H1 (cell line): ENCODE data around the gene ITGAE. TPM values are rescaled to one million over a fixed set of nuclear protein-coding genes. Genes with fewer than 3 reads are reported as not detected.

Experiments used
- CTCF ChIA-PET: fragments of 300-600 bp; sonication (Branson Sonifier 250); formaldehyde crosslinking; loops from one replicate; lab custom pipeline; 2021; ENCODE audit not compliant: partially characterized antibody; lab: Charles Lee
- POLR2A ChIA-PET: fragments of 300-600 bp; sonication (Branson Sonifier 250); formaldehyde crosslinking; loops from one replicate; lab custom pipeline; 2021; ENCODE audit warnings: inconsistent platforms; ENCODE audit not compliant: partially characterized antibody; lab: Charles Lee
- DNase-seq, 2 experiments: peaks; one replicate each; pipeline versions ENCODE4 v3.0.0 to v3.0.0-alpha.2; 2010 to 2022; ENCODE audit warnings: low spot score in 2 of 2, low read depth in 1 of 2, mixed read lengths in 1 of 2
- FAIRE-seq: peaks from 2 replicates; lab custom pipeline; 2011; peaks lifted over from hg19 to GRCh38; lab: Jason Lieb, UNC
- H2AFZ ChIP-seq: 2 replicates; pipeline ENCODE4 v1.8.1; 2012; ENCODE audit warnings: low read length, inconsistent platforms
- H2AK5ac ChIP-seq: 2 replicates; pipeline ENCODE4 v1.6.1; 2013; ENCODE audit warnings: low read depth, low read length
- H2BK120ac ChIP-seq: replicated peaks from 2 replicates; pipeline ENCODE3; 2013; ENCODE audit warnings: low read depth, low read length, inconsistent platforms
- H2BK12ac ChIP-seq: 2 replicates; pipeline ENCODE4 v1.6.1; 2013; ENCODE audit warnings: low read depth, low read length
- H2BK15ac ChIP-seq: 2 replicates; pipeline ENCODE4 v1.6.1; 2013; ENCODE audit warnings: low read length
- H2BK20ac ChIP-seq: 2 replicates; pipeline ENCODE4 v1.6.1; 2013; ENCODE audit warnings: low read length
- H2BK5ac ChIP-seq: 2 replicates; pipeline ENCODE4 v1.6.1; 2013; ENCODE audit warnings: low read depth, low read length
- H3K14ac ChIP-seq: 2 replicates; pipeline ENCODE4 v1.6.1; 2013; ENCODE audit warnings: inconsistent platforms; ENCODE audit not compliant: insufficient read length
- H3K18ac ChIP-seq: 2 replicates; pipeline ENCODE4 v1.6.1; 2013; ENCODE audit warnings: low read length; ENCODE audit errors: extremely low read depth
- H3K23ac ChIP-seq: 2 replicates; pipeline ENCODE4 v1.6.1; 2013; ENCODE audit warnings: inconsistent platforms; ENCODE audit not compliant: insufficient read length
- H3K23me2 ChIP-seq: 2 replicates; pipeline ENCODE4 v1.6.1; 2013; ENCODE audit warnings: low read depth, low read length
- H3K27ac ChIP-seq: 2 replicates; pipeline ENCODE4 v1.6.1; 2011; ENCODE audit warnings: low read depth, low read length, inconsistent platforms
- H3K27me3 ChIP-seq, 4 experiments: replicated peaks in 1 of 4; 1 replicate in 1 of 4; 2 replicates in 3 of 4; pipeline versions ENCODE4 v1.6.1 to v1.8.1; 2011 to 2013; ENCODE audit warnings: low read length in 3 of 4, mild to moderate bottlenecking in 3 of 4, inconsistent platforms in 2 of 4, mixed read lengths in 2 of 4, moderate library complexity in 1 of 4; ENCODE audit not compliant: control insufficient read depth in 3 of 4, insufficient read depth in 3 of 4; ENCODE audit errors: extremely low read depth in 1 of 4
- H3K36me3 ChIP-seq, 4 experiments: 2 replicates each; pipeline versions ENCODE4 v1.6.1 to v1.8.1; 2011 to 2013; ENCODE audit warnings: mild to moderate bottlenecking in 4 of 4, low read length in 3 of 4, moderate library complexity in 2 of 4, control low read depth in 1 of 4, inconsistent platforms in 1 of 4; ENCODE audit not compliant: insufficient read depth in 4 of 4, control insufficient read depth in 2 of 4
- H3K4ac ChIP-seq: replicated peaks from 2 replicates; pipeline ENCODE3; 2013; ENCODE audit warnings: low read length, low read depth, mixed read lengths, inconsistent platforms; ENCODE audit not compliant: insufficient read length
- H3K4me1 ChIP-seq, 4 experiments: replicated peaks in 1 of 4; 1 replicate in 1 of 4; 2 replicates in 3 of 4; pipeline versions ENCODE4 v1.6.1 to v1.8.1; 2011 to 2013; ENCODE audit warnings: low read length in 3 of 4, inconsistent platforms in 2 of 4, mixed read lengths in 1 of 4; ENCODE audit not compliant: insufficient read depth in 4 of 4, control insufficient read depth in 3 of 4
- H3K4me2 ChIP-seq, 2 experiments: 2 replicates each; pipeline versions ENCODE4 v1.6.1 to v1.8.1; 2011 to 2013; ENCODE audit warnings: low read depth in 2 of 2, low read length in 2 of 2, control low read depth in 1 of 2, inconsistent platforms in 1 of 2, mild to moderate bottlenecking in 1 of 2; ENCODE audit not compliant: insufficient read depth in 1 of 2
- H3K4me3 ChIP-seq, 4 experiments: fragments of 200-600, 300-600 bp in 1 of 4; sonication (generic), shearing (Covaris generic), sonication (Bioruptor Twin) in 1 of 4; 2 replicates each; pipeline versions ENCODE4 v1.5.1 to v1.8.1; 2011 to 2016; ENCODE audit warnings: low read length in 4 of 4, low read depth in 3 of 4, control low read depth in 2 of 4, inconsistent platforms in 2 of 4, mild to moderate bottlenecking in 2 of 4, mixed read lengths in 1 of 4, moderate library complexity in 1 of 4; ENCODE audit not compliant: insufficient read depth in 2 of 4; ENCODE audit errors: extremely low read depth in 1 of 4
- H3K56ac ChIP-seq: replicated peaks from 2 replicates; pipeline ENCODE3; 2013; ENCODE audit warnings: low read depth, mild to moderate bottlenecking, mixed read lengths, low read length, inconsistent platforms; ENCODE audit not compliant: insufficient read length
- H3K79me1 ChIP-seq: 2 replicates; pipeline ENCODE4 v1.6.1; 2013; ENCODE audit warnings: low read depth, low read length, control low read depth
- H3K79me2 ChIP-seq, 2 experiments: 2 replicates each; pipeline versions ENCODE4 v1.6.1 to v1.8.1; 2012 to 2013; ENCODE audit warnings: low read length in 2 of 2, mild to moderate bottlenecking in 2 of 2, inconsistent platforms in 1 of 2; ENCODE audit not compliant: insufficient read depth in 2 of 2, control insufficient read depth in 1 of 2
- H3K9ac ChIP-seq, 4 experiments: replicated peaks in 1 of 4; 1 replicate in 1 of 4; 2 replicates in 3 of 4; pipeline versions ENCODE4 v1.6.1 to v1.8.1; 2011 to 2013; ENCODE audit warnings: low read depth in 3 of 4, low read length in 3 of 4, control low read depth in 2 of 4, mild to moderate bottlenecking in 2 of 4, moderate library complexity in 2 of 4, inconsistent platforms in 1 of 4; ENCODE audit errors: extremely low read depth in 1 of 4
- H3K9me3 ChIP-seq, 2 experiments: 2 replicates each; pipeline versions ENCODE4 v1.6.1 to v1.8.1; 2012 to 2013; ENCODE audit warnings: mild to moderate bottlenecking in 2 of 2, moderate library complexity in 2 of 2, control low read depth in 1 of 2, inconsistent platforms in 1 of 2, low read depth in 1 of 2, low read length in 1 of 2, mixed read lengths in 1 of 2; ENCODE audit not compliant: insufficient read depth in 2 of 2
- H4K20me1 ChIP-seq, 2 experiments: replicated peaks in 1 of 2; 2 replicates each; pipeline versions ENCODE3 to v1.8.1; 2011 to 2013; ENCODE audit warnings: inconsistent platforms in 2 of 2, low read length in 2 of 2, mild to moderate bottlenecking in 1 of 2; ENCODE audit not compliant: insufficient read depth in 2 of 2, control insufficient read depth in 1 of 2
- H4K5ac ChIP-seq: 2 replicates; pipeline ENCODE4 v1.6.1; 2013; ENCODE audit warnings: low read length, low read depth, mixed read lengths, inconsistent platforms; ENCODE audit not compliant: insufficient read length
- H4K8ac ChIP-seq: 2 replicates; pipeline ENCODE4 v1.8.0; 2013; ENCODE audit warnings: mild to moderate bottlenecking, moderate library complexity, low read length, inconsistent platforms; ENCODE audit not compliant: insufficient read depth; ENCODE audit errors: extremely low read depth
- H4K91ac ChIP-seq: replicated peaks from 2 replicates; pipeline ENCODE3; 2013; ENCODE audit warnings: low read length, mixed read lengths, inconsistent platforms; ENCODE audit not compliant: insufficient read length
- BRCA1 ChIP-seq: IDR thresholded peaks from 2 replicates; pipeline ENCODE4 v1.6.1; 2012; ENCODE audit warnings: low read depth, low read length, improper control_type of control experiment
- CHD2 ChIP-seq: IDR thresholded peaks from 2 replicates; pipeline ENCODE4 v1.6.1; 2012; ENCODE audit warnings: low read length, improper control_type of control experiment
- KDM5A ChIP-seq: fragments of 200-600 bp; IDR thresholded peaks from 2 replicates; pipeline ENCODE4 v1.7.1; 2012; ENCODE audit warnings: mild to moderate bottlenecking, low read length, inconsistent platforms, mixed read lengths
- TBP ChIP-seq: IDR thresholded peaks from 2 replicates; pipeline ENCODE4 v1.6.1; 2011; ENCODE audit warnings: low read depth, low read length, improper control_type of control experiment
- WGBS, 2 experiments: shearing (Covaris generic) in 1 of 2; methylation state at CpG; one replicate each; pipeline versions ENCODE4 v1.1.6 to v1.1.7; 2013 to 2015; ENCODE audit warnings: low lambda C conversion rate in 2 of 2, mixed read lengths in 2 of 2, inconsistent platforms in 1 of 2, low coverage in 1 of 2, missing lambda C conversion rate in 1 of 2; ENCODE audit not compliant: insufficient replicate concordance in 2 of 2, insufficient coverage in 1 of 2, insufficient read length in 1 of 2; ENCODE audit errors: extremely low coverage in 1 of 2, missing lambda C conversion rate in 1 of 2; 5-methylcytosine and 5-hydroxymethylcytosine counted together
- polyA plus RNA-seq, 7 experiments: library from polyadenylated mRNA; depleted of rRNA in 3 of 7; stranded (reverse) in 5 of 7; unstranded in 2 of 7; fragments of >200 nt in 5 of 7; fragments of 200-250 nt in 2 of 7; gene quantifications; 1 replicate in 5 of 7; 2 replicates in 1 of 7; 4 replicates in 1 of 7; pipeline versions ENCODE4 v1.2.1 to v1.2.3, GENCODE V29; 2011 to 2013; ENCODE audit warnings: missing spikeins in 2 of 7, mixed read lengths in 2 of 7
- total RNA-seq: library from RNA; stranded (reverse); fragmentation: NEBNext Ultra II Directional; extraction: Animal tissue kit (Norgen Biotek cat#: 25700); gene quantifications from 2 replicates; pipeline ENCODE4 v1.2.1, GENCODE V29; 2021

Gene ITGAE
- total and polyA plus RNA-seq, 2 of the 8 experiments (the other 6 are each of a cell fraction or from before 2014, with no cell fraction given): 23.2 to 43.1 TPM

GRCh38 chr17:3768341-3768740 lies 32.6 kb downstream of the ITGAE start:
- ChIA-PET CTCF (interaction anchor here (0.9 to 11.5 kb wide), 3 partner anchors 9 to 249 kb away, joined by 3 to 132 read pairs (median 4); no protein-coding TSS in a partner anchor), POLR2A (interaction anchor here (1.0 kb wide), 1 partner anchor 45 kb away, joined by 7 read pairs; the partner anchor contains the start of gene HASPIN)
- no peak overlapping the region for H3K23ac ChIP-seq
- H3K36me3 ChIP-seq: no peaks in the 10 kb centered on the region
- H2BK5ac ChIP-seq: no peak overlapping the region
- peaks cover 0 to 14% (median 2%) of the 10 kb centered on the region in 4 experiments; a peak in 2 of 7 replicates for H3K4me1 ChIP-seq
- no peak overlapping the region for H2AK5ac ChIP-seq
- no peaks in the 10 kb centered on the region for H3K9me3 ChIP-seq
- no peak overlapping the region for H3K4me3 ChIP-seq
- H3K79me1 ChIP-seq: no peaks in the 10 kb centered on the region
- no peak for DNase-seq
- H3K18ac ChIP-seq: no peak overlapping the region
- no peaks in the 10 kb centered on the region for H3K23me2 ChIP-seq
- H3K9ac ChIP-seq: no peak overlapping the region
- WGBS, 2 experiments: 90% methylated on average over 9 of the region's 9 CpGs; no CpG with 5 or more reads in 1 of the 2 experiments
- H2AFZ ChIP-seq: no peak overlapping the region
- no peak overlapping the region for H2BK15ac ChIP-seq
- no peak overlapping the region for H3K56ac ChIP-seq
- H4K8ac ChIP-seq: no peak overlapping the region
- no peak overlapping the region for H2BK12ac ChIP-seq
- H3K27me3 ChIP-seq: no peaks in the 10 kb centered on the region
- H4K20me1 ChIP-seq: no peaks in the 10 kb centered on the region
- H3K4ac ChIP-seq: no peak overlapping the region
- no peak overlapping the region for H3K27ac ChIP-seq
- FAIRE-seq: no peak
- H4K91ac ChIP-seq: no peak overlapping the region
- no peak overlapping the region for H2BK120ac ChIP-seq
- peak overlapping the region; percentile 33 for H3K14ac ChIP-seq
- H3K4me2 ChIP-seq: no peak overlapping the region
- H3K79me2 ChIP-seq: no peaks in the 10 kb centered on the region
- no peak overlapping the region for H2BK20ac ChIP-seq
- no peak overlapping the region for H4K5ac ChIP-seq
- TF ChIP-seq TBP (no peak), KDM5A (no peak), BRCA1 (no peak), CHD2 (no peak)
